GM19452 (cell line): ENCODE results near the gene ZNF710.

Experiments
- ATAC-seq: cut with Tn5 transposase; IDR thresholded peaks from one replicate; pipeline ENCODE4 v1.9.1; 2021; ENCODE audit not compliant: unreplicated experiment

The ZNF710 gene

DNA sequence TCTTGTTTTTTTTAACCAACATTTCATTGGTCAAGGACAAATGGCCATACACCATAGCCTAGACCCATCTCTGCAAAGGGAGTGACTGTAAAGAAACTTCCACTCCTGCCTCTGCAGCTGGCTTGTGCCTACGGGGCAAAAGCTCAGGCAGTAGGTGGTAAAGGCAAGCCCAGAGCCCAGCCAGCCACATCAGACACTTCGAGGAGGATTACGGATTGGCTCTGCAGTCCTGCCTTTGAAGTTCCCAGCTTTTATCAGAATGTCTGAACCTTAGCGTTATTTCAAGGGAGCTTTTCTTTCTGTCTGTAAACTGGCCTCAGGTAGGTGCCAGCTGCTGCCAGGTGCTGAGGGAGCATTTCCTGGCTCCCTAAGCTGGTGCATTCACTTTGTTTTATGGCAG, 15.6 kb downstream of the ZNF710 start:
- no peak for ATAC-seq

DNA sequence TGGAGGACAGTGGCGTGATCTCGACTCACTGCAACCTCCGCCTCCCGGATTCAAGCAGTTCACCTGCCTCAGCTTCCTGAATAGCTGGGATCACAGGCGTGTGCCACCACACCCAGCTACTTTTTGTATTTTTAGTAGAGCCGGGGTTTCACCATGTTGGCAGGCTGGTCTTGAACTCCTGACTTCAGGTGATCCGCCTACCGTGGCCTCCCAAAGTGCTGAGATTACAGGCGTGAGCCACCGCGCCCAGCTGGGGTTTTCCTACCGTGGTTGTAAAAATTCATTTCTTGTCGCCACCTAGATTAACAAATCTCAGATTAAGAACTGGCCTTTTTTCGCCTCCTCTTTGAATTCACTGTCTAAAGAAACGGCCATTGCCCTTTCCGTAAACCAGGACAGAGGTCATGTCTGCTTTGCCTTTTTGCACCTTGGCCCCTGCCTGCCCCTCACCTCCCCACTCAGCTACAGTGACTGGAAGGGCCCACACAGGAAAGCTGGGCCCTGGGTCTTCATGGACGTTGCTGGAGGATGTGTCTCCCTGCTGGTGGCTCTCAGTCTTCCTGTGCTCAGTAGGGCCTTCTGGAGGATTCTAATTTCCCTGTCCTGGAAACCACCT, 17.2 kb downstream of the ZNF710 start:
- no peak for ATAC-seq

DNA sequence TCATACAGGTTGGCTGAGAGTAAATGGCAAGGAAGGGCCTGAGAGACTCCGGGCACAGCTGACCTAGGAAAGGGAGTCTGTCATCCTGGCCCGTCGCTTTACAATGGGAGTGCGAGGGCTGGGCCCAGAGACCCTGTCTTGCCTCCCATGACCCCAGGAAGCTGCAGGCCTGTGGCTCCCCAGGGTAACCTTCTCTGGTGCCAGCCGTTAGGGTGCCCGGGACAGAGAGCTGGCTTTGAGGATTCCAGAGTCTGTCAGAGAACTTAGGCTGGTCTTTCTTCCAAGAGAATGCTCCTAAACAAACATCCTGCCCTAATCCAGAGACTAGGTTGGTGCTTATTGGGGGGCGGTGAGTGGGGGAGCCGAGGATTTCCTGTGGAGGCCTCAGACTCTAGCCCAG, 18.5 kb downstream of the ZNF710 start:
- ATAC-seq, result no peak

DNA sequence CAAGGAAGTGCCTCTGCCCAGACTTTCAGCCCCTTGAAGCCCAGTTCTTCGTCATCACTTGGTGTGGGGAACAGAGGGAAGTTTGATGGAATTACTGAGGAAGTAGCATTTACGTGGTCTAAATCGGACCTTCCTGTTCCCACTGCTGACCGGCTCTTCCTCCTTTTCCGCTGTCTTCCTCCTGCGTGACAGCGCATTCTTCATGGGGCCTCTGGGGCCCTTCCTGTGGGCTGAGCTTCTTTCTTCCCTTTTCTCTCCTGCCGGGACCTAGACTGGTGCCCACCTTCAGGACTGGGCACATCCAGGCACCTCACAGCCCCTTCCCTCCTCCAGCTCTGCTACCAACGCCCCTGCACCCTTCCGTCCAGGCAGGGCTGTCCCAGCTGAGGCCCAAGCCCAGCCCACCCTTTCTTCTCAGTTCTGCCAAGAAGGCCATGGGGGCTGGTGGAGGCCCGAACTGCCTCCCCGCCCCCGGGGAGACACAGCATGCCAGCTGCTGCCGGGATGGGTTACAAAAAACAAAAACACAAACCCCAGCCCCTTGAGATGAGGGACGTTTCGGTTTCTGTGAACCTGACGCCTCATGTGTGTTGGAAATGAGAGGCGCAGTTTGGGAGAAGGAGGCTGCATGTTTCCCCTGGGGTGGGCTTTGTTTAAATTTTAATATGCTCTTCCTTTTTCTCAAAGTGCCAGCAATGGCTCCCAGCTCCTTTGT, 19.1 kb downstream of the ZNF710 start:
- ATAC-seq, result no peak

DNA sequence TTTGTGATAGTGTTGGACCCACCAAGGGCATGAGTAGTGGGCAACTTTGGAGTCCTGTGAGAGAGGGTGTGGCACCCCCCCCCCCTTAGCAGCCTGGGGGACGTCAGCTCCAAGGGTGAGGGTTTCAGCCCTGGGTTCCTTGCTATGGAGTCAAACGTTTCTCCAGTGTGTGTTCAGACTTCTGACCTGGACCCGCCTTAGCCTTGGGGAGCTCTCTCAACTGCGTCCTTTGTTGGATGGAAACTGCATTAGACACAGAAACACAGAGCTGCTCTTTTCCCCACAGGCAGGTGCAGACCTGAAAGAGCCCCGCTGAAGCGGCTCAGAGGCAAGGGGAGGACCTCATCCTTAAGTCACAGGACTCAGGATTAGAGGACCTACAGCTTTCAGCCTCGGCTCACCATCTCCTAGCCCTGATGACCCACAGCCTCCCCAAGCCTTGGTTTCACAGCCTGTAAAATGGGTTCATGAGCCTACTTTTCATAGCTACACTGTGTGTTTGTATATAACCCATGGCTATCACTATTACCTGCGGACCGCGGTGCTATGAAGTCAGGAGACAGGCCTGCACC, 19.9 kb downstream of the ZNF710 start:
- no peak for ATAC-seq

DNA sequence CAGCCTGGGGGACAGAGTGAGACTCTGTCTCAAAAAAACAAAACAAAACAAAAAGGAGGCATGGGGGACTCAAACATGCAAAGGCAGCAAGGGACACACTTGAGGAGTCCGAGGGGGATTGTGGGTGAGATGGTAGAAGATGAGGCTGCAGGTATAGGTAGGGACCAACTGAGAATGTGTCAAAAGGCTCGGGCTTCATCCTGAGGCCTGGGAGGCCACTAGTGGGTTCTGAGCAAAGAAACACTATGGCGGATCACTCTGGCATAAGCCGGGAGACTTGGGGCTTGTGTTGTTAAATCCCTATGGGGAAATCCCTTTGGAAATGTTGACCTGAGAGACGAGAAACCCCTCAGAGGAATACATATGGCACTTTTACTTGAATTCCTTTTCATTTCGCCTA, 21.2 kb downstream of the ZNF710 start:
- ATAC-seq, result no peak

DNA sequence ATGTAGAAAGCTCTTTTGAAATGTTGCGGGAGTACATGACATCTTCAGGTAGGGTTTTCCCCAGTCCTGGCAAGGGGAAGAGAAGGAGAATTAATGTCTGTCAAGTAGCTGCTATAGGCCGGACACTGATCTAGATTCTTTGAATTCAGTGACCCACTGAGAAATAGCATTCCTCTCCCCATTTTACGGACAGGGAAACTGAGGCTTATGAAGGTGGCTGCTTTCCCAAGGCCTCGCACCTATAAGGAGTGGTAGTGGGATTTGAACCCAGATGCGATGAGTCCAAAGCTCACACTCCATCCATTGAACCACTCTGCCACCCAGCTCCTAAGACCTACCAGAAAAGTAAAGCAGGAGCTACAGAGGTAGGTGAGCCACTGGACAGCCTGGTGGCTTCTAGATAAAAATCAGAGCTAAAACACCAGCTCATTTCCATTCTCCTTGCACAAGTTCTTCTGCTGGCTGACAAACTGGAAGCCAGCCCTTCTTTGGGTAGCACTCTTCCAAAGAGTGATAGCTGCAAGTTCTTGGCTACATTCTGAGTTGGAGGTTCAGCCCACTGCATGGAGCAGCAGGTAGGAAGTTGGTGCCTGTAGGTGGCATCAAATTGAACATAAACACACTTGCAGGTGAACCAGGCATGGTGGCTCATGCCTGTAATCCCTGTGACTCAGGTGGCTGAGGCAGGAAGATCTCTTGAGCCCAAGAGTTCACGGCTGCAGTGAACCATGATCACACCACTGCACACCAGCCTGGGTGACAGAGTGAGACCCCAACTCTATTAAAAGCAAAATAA, 22.0 kb downstream of the ZNF710 start:
- ATAC-seq, result no peak

DNA sequence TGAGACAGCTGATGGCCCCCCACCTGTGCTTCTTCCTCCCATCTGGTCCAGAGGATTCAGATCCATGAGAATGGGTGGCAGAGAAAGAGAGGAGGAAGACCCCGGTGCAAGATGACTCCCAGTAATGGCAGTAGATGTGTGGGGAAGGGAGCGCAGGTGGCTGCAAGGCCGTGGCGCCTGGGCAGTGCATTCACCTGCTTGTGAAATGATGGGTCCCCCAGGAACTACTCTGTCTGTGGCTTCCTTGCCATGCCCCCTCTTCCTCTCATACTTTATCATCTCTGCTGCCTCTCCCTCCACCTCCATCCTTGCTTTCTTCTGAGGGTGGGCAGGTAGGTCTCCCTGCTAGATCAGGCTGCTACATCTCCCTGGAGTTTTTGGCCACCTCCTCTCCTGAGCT, 23.3 kb downstream of the ZNF710 start:
- no peak for ATAC-seq

DNA sequence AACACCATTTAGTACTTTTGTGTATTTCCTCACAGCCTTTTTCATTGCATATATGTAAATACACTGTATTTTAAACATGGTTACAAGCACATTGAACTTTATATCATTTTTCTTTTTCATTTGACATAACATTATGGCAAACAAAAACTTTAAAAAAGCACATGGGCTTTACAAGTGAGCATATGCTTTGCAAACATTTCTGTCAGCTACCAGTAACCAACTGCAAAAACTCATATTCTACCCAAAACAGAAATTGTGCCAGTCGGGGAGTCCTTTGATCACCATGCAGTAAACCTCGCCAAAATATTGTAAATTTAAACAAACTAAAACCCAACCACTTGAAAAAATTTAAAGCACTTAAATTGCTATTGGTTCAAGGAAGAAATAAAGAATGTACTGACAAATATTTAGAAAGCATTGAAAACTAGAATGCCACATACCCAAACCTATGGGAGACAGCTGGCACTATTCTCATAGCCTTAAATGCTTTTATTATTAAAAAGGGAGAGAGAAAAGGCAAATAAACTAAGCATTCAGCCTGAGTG, 24.4 kb downstream of the ZNF710 start:
- ATAC-seq, result no peak

DNA sequence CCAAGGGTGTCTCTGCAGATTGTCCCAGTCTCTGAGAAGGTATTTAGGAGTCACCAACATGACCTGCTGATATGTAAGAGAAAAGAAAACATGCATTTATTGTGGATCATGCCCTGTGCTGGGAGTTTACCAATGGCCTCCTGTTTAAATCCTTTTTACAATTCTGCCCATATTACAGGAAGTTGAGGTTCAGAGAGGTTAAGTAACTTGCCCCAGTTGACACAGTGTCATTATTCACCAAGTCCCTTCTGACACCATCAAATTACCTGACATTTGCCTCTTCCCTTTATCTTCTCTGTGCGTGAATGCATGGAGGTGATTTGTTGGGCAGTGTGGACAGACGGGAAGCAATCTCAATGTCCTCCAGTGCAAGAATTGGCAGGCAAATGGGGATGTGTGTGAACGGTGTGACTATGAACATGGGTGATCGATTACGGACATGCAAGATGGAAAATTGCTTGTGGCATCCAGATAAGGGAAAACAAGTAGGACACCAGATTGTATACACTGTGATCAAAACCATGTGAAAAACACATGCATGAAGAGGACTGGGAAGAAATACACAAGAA, 27.3 kb downstream of the ZNF710 start:
- ATAC-seq, result no peak

DNA sequence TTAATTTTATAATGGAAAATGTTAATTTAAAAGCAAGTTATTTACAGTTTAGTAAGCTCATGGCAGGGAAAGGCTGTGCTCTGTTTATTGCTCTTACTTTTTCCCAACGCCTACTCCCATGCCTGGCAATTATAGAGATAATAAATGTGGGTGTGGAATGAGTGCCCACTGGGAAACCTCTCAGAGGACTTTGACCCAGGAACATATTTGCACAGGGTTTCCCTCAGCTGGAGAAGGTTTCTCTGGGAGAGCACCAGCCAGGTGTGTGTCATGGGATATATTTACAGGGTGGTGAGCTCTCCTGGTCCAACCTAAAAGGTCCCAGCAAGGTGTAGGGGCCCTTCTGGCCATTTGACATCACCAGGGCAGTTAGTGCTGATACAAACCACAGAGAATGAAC, 27.9 kb downstream of the ZNF710 start:
- ATAC-seq, result no peak

DNA sequence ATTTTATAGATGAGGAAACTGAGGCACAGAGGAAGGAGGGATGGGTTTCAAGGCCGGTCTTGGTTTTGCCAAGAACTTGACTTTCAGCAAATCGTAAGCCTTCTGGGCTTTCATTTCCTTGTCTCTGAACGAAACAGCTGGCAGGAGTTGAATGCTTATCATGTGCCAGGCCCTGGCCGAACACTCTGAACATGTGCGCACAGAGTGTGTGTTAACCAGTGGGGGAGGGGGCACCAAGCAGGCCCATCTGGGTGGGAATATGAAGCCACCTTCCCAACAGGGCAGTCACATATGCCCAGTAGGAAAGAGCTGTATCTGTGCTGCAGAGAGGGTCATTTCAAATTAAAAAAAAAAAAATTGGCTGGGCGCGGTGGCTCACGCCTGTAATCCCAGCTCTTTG, 29.3 kb downstream of the ZNF710 start:
- no peak for ATAC-seq

DNA sequence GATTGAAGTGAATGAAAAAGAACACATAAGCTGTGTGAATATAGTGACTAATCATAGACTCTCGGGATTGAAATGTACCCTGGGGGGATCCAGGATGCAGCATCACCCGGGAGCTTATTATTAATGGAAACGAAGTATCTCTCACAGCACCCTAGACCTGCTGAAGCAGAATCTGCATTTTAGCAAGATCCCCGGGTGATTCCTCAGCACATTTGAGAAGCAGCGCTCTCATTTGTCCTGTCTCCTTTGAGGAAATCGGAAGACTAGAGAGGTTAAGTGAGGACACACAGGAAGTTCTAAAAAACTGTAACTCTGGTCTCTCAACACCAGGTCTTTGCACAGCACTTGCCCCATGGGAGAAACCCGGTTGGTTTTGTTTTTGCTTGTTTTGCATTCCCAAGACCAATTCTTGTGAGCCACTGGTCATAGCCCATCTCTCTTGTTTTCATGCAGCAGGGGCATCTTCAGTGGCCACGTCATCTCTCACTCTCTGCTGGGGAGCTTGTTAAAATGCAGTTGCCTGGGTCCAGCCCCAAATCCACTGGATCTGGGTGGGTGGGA, 30.2 kb downstream of the ZNF710 start:
- peak; percentile 90 for ATAC-seq

DNA sequence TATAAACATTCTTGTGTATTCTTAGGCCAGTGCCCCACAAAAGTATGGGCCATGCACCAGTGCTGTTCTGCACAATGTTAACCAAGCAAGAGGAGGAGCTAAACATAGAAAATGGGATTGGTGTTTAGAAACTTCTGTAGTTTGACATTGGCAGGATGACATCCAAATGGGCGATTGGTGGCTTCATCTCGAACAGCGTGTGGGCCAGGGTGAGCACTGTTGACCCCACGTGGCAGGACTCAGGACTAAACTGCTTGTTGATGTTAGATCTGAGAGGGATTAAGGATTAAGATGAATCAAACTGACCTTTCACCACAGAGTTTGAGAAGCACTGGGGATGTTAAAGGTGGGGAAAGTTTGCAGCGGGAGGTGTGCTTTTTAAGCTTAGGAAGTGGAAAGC, 31.9 kb downstream of the ZNF710 start:
- ATAC-seq, result no peak

DNA sequence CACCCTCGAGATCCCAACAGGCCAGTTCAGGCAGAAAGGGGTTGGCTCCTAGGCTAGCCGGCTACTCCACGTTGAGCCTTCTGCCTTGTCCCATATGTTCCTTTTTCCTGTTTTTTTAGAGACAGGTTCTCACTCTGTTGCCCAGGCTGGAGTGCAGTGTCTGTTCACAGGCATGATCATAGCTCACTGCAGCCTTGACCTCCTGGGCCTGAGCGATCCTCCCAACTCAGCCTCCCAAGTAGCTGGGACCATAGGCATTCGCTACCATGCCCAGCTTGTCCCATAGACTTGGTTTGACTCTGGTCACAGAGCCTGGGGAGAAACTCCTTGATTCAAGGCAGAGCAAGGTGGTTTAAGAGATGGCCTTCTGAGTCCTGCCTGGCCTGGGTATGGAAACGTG, 32.3 kb downstream of the ZNF710 start:
- ATAC-seq, result no peak

DNA sequence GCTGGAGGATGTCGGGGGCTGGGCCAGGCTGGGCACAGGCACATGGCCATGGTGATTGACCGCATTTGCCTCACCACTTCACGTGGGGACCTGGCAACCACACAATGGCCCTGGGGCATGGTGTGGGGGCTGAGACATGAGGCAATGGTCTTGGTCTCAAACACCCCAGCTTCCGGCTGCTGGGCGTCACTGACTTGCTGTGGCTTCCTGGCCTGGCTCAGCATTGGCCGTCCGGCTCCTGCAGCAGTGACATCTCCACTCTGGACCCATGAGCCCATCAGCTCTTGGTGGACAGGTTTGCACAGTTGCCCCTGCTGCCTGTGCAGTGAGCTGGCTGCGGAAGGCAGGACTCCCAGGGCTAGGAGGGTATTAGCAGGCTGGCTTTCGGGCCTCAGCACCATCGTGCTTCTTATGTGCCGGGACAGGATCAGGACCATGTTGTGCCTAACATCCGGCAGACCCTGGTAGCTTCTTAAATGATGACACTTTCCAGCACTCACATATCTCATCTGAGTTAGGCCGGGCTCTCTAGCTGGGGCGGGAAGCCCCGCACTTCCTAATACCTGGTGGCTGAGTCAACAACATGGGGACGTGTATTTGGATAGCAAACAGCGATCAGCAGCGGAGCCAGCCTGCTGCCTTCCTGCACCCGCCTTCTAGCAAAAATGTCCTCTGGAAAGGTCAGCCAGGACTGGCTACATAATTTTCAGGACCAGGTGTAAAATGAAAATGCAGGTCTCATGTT, 34.1 kb downstream of the ZNF710 start:
- ATAC-seq, result no peak

DNA sequence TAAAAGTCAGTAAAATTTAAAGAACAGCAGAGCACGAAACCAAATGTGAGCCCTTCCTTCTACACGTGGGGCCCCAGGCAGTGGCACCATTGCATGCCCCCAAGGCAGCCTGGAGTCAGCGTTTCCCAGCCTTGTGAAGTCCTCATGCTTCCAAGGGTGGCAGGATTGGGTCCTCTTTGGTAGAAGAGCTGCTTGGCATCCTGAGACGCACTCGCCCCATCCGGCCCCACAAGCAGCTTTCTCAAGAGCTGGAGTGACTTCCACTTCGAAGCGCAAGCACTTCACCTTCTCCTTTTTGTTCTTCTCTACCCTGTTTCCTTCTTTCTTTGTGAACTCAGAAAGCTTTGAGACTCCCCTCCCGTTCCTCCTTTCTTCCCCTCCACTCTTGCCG, 34.7 kb downstream of the ZNF710 start:
- ATAC-seq, result no peak

DNA sequence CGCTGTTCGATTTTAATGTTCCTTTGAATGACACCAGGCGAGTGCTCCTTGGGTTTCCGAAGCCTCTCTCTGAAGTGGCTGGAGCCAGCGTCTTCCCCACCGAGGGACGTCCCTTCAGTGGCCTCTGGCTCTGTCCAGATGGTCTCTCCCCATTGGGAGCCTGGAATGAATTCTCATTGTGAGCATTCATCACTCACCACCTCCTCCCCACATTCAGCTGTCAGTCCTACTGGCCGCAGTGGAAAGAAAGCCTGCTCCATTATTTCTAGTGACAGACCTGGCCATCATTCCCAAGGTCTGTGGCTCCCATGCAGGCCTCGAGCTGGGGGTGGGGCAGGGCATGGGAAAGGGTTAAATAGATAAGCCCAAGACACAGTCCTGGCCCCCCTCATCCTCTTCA, 35.2 kb downstream of the ZNF710 start:
- ATAC-seq, result no peak

DNA sequence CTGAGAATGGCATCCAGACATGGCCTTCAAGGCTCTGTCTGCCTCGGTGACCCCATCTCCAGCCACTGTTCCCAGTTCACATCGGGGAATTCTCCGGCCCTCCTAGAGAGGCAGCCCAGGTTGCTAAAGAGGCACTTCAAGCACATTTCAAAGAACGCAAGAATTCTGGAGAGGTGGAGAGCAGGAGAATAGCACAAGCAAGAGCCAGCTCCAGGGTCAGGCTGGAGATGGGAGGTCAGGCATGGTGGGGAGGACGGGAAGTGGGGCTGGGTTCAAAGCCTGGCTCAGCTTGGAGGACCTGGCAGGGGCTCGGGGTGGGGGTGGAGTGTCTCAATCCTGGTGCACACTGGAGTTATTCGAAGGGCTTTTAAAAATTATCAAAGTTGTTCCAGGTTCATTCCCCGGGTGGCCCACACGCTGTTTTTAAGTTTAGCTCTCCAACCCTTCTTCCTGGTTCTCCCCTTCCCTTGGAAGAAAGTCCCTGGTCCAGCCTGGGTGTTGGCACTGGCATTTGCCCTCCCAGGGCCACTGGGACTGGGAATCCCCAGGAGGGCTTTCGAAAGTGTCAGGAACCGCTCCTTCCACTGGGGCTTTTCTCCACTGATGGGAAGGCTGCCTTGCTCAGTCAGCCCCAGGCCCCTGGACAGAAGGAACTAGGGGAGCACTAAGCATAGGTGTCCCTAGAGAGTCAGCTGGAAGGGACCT, 35.8 kb downstream of the ZNF710 start:
- ATAC-seq, result no peak

DNA sequence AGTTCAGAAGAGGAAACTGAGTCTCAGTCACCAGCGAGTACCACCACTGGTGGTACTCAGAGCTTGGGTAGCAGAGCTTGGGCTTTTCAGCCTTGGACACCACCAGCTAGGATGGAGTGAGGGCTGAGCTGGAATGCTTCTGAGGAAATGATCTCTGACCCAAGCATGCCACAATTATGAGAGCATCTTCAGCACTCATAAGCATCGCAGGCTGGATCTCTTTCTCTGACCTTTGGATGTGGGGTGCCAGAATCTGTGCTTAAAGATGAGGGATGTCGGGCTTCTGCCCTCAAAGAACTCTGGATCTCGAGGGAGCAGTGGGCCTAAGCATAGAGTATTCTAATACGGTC, 36.4 kb downstream of the ZNF710 start:
- no peak for ATAC-seq
